H1 (cell line): Measurements from ENCODE around the gene UNC79. TPM values are rescaled to one million over a fixed set of nuclear protein-coding genes. Genes with fewer than 3 reads are reported as not detected.
A peak's percentile ranks its signal among the peaks of the same experiment; 100 is the strongest.

Experiments used
- CTCF ChIA-PET: fragments of 300-600 bp; sonication (Branson Sonifier 250); formaldehyde crosslinking; loops from one replicate; lab custom pipeline; 2021; ENCODE audit not compliant: partially characterized antibody; lab: Charles Lee
- POLR2A ChIA-PET: fragments of 300-600 bp; sonication (Branson Sonifier 250); formaldehyde crosslinking; loops from one replicate; lab custom pipeline; 2021; ENCODE audit warnings: inconsistent platforms; ENCODE audit not compliant: partially characterized antibody; lab: Charles Lee
- DNase-seq, 2 experiments: peaks; one replicate each; pipeline versions ENCODE4 v3.0.0 to v3.0.0-alpha.2; 2010 to 2022; ENCODE audit warnings: low spot score in 2 of 2, low read depth in 1 of 2, mixed read lengths in 1 of 2
- FAIRE-seq: peaks from 2 replicates; lab custom pipeline; 2011; peaks lifted over from hg19 to GRCh38; lab: Jason Lieb, UNC
- H2AFZ ChIP-seq: 2 replicates; pipeline ENCODE4 v1.8.1; 2012; ENCODE audit warnings: low read length, inconsistent platforms
- H2AK5ac ChIP-seq: 2 replicates; pipeline ENCODE4 v1.6.1; 2013; ENCODE audit warnings: low read depth, low read length
- H2BK120ac ChIP-seq: replicated peaks from 2 replicates; pipeline ENCODE3; 2013; ENCODE audit warnings: low read depth, low read length, inconsistent platforms
- H2BK12ac ChIP-seq: 2 replicates; pipeline ENCODE4 v1.6.1; 2013; ENCODE audit warnings: low read depth, low read length
- H2BK15ac ChIP-seq: 2 replicates; pipeline ENCODE4 v1.6.1; 2013; ENCODE audit warnings: low read length
- H2BK20ac ChIP-seq: 2 replicates; pipeline ENCODE4 v1.6.1; 2013; ENCODE audit warnings: low read length
- H2BK5ac ChIP-seq: 2 replicates; pipeline ENCODE4 v1.6.1; 2013; ENCODE audit warnings: low read depth, low read length
- H3K14ac ChIP-seq: 2 replicates; pipeline ENCODE4 v1.6.1; 2013; ENCODE audit warnings: inconsistent platforms; ENCODE audit not compliant: insufficient read length
- H3K18ac ChIP-seq: 2 replicates; pipeline ENCODE4 v1.6.1; 2013; ENCODE audit warnings: low read length; ENCODE audit errors: extremely low read depth
- H3K23ac ChIP-seq: 2 replicates; pipeline ENCODE4 v1.6.1; 2013; ENCODE audit warnings: inconsistent platforms; ENCODE audit not compliant: insufficient read length
- H3K23me2 ChIP-seq: 2 replicates; pipeline ENCODE4 v1.6.1; 2013; ENCODE audit warnings: low read depth, low read length
- H3K27ac ChIP-seq: 2 replicates; pipeline ENCODE4 v1.6.1; 2011; ENCODE audit warnings: low read depth, low read length, inconsistent platforms
- H3K27me3 ChIP-seq, 4 experiments: replicated peaks in 1 of 4; 1 replicate in 1 of 4; 2 replicates in 3 of 4; pipeline versions ENCODE4 v1.6.1 to v1.8.1; 2011 to 2013; ENCODE audit warnings: low read length in 3 of 4, mild to moderate bottlenecking in 3 of 4, inconsistent platforms in 2 of 4, mixed read lengths in 2 of 4, moderate library complexity in 1 of 4; ENCODE audit not compliant: control insufficient read depth in 3 of 4, insufficient read depth in 3 of 4; ENCODE audit errors: extremely low read depth in 1 of 4
- H3K36me3 ChIP-seq, 4 experiments: 2 replicates each; pipeline versions ENCODE4 v1.6.1 to v1.8.1; 2011 to 2013; ENCODE audit warnings: mild to moderate bottlenecking in 4 of 4, low read length in 3 of 4, moderate library complexity in 2 of 4, control low read depth in 1 of 4, inconsistent platforms in 1 of 4; ENCODE audit not compliant: insufficient read depth in 4 of 4, control insufficient read depth in 2 of 4
- H3K4ac ChIP-seq: replicated peaks from 2 replicates; pipeline ENCODE3; 2013; ENCODE audit warnings: low read length, low read depth, mixed read lengths, inconsistent platforms; ENCODE audit not compliant: insufficient read length
- H3K4me1 ChIP-seq, 4 experiments: replicated peaks in 1 of 4; 1 replicate in 1 of 4; 2 replicates in 3 of 4; pipeline versions ENCODE4 v1.6.1 to v1.8.1; 2011 to 2013; ENCODE audit warnings: low read length in 3 of 4, inconsistent platforms in 2 of 4, mixed read lengths in 1 of 4; ENCODE audit not compliant: insufficient read depth in 4 of 4, control insufficient read depth in 3 of 4
- H3K4me2 ChIP-seq, 2 experiments: 2 replicates each; pipeline versions ENCODE4 v1.6.1 to v1.8.1; 2011 to 2013; ENCODE audit warnings: low read depth in 2 of 2, low read length in 2 of 2, control low read depth in 1 of 2, inconsistent platforms in 1 of 2, mild to moderate bottlenecking in 1 of 2; ENCODE audit not compliant: insufficient read depth in 1 of 2
- H3K4me3 ChIP-seq, 4 experiments: fragments of 200-600, 300-600 bp in 1 of 4; sonication (generic), shearing (Covaris generic), sonication (Bioruptor Twin) in 1 of 4; 2 replicates each; pipeline versions ENCODE4 v1.5.1 to v1.8.1; 2011 to 2016; ENCODE audit warnings: low read length in 4 of 4, low read depth in 3 of 4, control low read depth in 2 of 4, inconsistent platforms in 2 of 4, mild to moderate bottlenecking in 2 of 4, mixed read lengths in 1 of 4, moderate library complexity in 1 of 4; ENCODE audit not compliant: insufficient read depth in 2 of 4; ENCODE audit errors: extremely low read depth in 1 of 4
- H3K56ac ChIP-seq: replicated peaks from 2 replicates; pipeline ENCODE3; 2013; ENCODE audit warnings: low read depth, mild to moderate bottlenecking, mixed read lengths, low read length, inconsistent platforms; ENCODE audit not compliant: insufficient read length
- H3K79me1 ChIP-seq: 2 replicates; pipeline ENCODE4 v1.6.1; 2013; ENCODE audit warnings: low read depth, low read length, control low read depth
- H3K79me2 ChIP-seq, 2 experiments: 2 replicates each; pipeline versions ENCODE4 v1.6.1 to v1.8.1; 2012 to 2013; ENCODE audit warnings: low read length in 2 of 2, mild to moderate bottlenecking in 2 of 2, inconsistent platforms in 1 of 2; ENCODE audit not compliant: insufficient read depth in 2 of 2, control insufficient read depth in 1 of 2
- H3K9ac ChIP-seq, 4 experiments: replicated peaks in 1 of 4; 1 replicate in 1 of 4; 2 replicates in 3 of 4; pipeline versions ENCODE4 v1.6.1 to v1.8.1; 2011 to 2013; ENCODE audit warnings: low read depth in 3 of 4, low read length in 3 of 4, control low read depth in 2 of 4, mild to moderate bottlenecking in 2 of 4, moderate library complexity in 2 of 4, inconsistent platforms in 1 of 4; ENCODE audit errors: extremely low read depth in 1 of 4
- H3K9me3 ChIP-seq, 2 experiments: 2 replicates each; pipeline versions ENCODE4 v1.6.1 to v1.8.1; 2012 to 2013; ENCODE audit warnings: mild to moderate bottlenecking in 2 of 2, moderate library complexity in 2 of 2, control low read depth in 1 of 2, inconsistent platforms in 1 of 2, low read depth in 1 of 2, low read length in 1 of 2, mixed read lengths in 1 of 2; ENCODE audit not compliant: insufficient read depth in 2 of 2
- H4K20me1 ChIP-seq, 2 experiments: replicated peaks in 1 of 2; 2 replicates each; pipeline versions ENCODE3 to v1.8.1; 2011 to 2013; ENCODE audit warnings: inconsistent platforms in 2 of 2, low read length in 2 of 2, mild to moderate bottlenecking in 1 of 2; ENCODE audit not compliant: insufficient read depth in 2 of 2, control insufficient read depth in 1 of 2
- H4K5ac ChIP-seq: 2 replicates; pipeline ENCODE4 v1.6.1; 2013; ENCODE audit warnings: low read length, low read depth, mixed read lengths, inconsistent platforms; ENCODE audit not compliant: insufficient read length
- H4K8ac ChIP-seq: 2 replicates; pipeline ENCODE4 v1.8.0; 2013; ENCODE audit warnings: mild to moderate bottlenecking, moderate library complexity, low read length, inconsistent platforms; ENCODE audit not compliant: insufficient read depth; ENCODE audit errors: extremely low read depth
- H4K91ac ChIP-seq: replicated peaks from 2 replicates; pipeline ENCODE3; 2013; ENCODE audit warnings: low read length, mixed read lengths, inconsistent platforms; ENCODE audit not compliant: insufficient read length
- EGR1 ChIP-seq: IDR thresholded peaks from 2 replicates; pipeline ENCODE4 v1.6.1; 2011; ENCODE audit warnings: low read depth, low read length, borderline replicate concordance
- HDAC6 ChIP-seq: IDR thresholded peaks from one replicate; pipeline ENCODE4 v1.7.1; 2012; ENCODE audit warnings: low read depth, mild to moderate bottlenecking, inconsistent platforms, low read length, moderate library complexity
- KDM5A ChIP-seq: fragments of 200-600 bp; IDR thresholded peaks from 2 replicates; pipeline ENCODE4 v1.7.1; 2012; ENCODE audit warnings: mild to moderate bottlenecking, low read length, inconsistent platforms, mixed read lengths
- NANOG ChIP-seq: IDR thresholded peaks from 2 replicates; pipeline ENCODE4 v1.6.1; 2011; ENCODE audit warnings: low read length, low read depth, mild to moderate bottlenecking, inconsistent platforms; ENCODE audit not compliant: insufficient read depth, poor library complexity, severe bottlenecking
- POLR2AphosphoS5 ChIP-seq: IDR thresholded peaks from 2 replicates; pipeline ENCODE4 v1.6.1; 2011; ENCODE audit warnings: low read depth, low read length
- SIN3A ChIP-seq, 2 experiments: IDR thresholded peaks in 1 of 2; conservative IDR thresholded peaks in 1 of 2; 2 replicates each; pipeline ENCODE4 v1.6.1; 2011 to 2012; ENCODE audit warnings: low read length in 2 of 2, improper control_type of control experiment in 1 of 2, low read depth in 1 of 2, mild to moderate bottlenecking in 1 of 2
- SRF ChIP-seq: IDR thresholded peaks from 2 replicates; pipeline ENCODE4 v1.6.1; 2011; ENCODE audit warnings: mild to moderate bottlenecking, low read depth, low read length, moderate library complexity
- TCF12 ChIP-seq: IDR thresholded peaks from 2 replicates; pipeline ENCODE4 v1.6.1; 2011; ENCODE audit warnings: low read depth, mild to moderate bottlenecking, low read length
- TEAD4 ChIP-seq: IDR thresholded peaks from 2 replicates; pipeline ENCODE4 v1.6.1; 2012; ENCODE audit warnings: low read depth, low read length, inconsistent platforms, mixed read lengths
- WGBS, 2 experiments: shearing (Covaris generic) in 1 of 2; methylation state at CpG; one replicate each; pipeline versions ENCODE4 v1.1.6 to v1.1.7; 2013 to 2015; ENCODE audit warnings: low lambda C conversion rate in 2 of 2, mixed read lengths in 2 of 2, inconsistent platforms in 1 of 2, low coverage in 1 of 2, missing lambda C conversion rate in 1 of 2; ENCODE audit not compliant: insufficient replicate concordance in 2 of 2, insufficient coverage in 1 of 2, insufficient read length in 1 of 2; ENCODE audit errors: extremely low coverage in 1 of 2, missing lambda C conversion rate in 1 of 2; 5-methylcytosine and 5-hydroxymethylcytosine counted together
- polyA plus RNA-seq, 7 experiments: library from polyadenylated mRNA; depleted of rRNA in 3 of 7; stranded (reverse) in 5 of 7; unstranded in 2 of 7; fragments of >200 nt in 5 of 7; fragments of 200-250 nt in 2 of 7; gene quantifications; 1 replicate in 5 of 7; 2 replicates in 1 of 7; 4 replicates in 1 of 7; pipeline versions ENCODE4 v1.2.1 to v1.2.3, GENCODE V29; 2011 to 2013; ENCODE audit warnings: missing spikeins in 2 of 7, mixed read lengths in 2 of 7
- total RNA-seq: library from RNA; stranded (reverse); fragmentation: NEBNext Ultra II Directional; extraction: Animal tissue kit (Norgen Biotek cat#: 25700); gene quantifications from 2 replicates; pipeline ENCODE4 v1.2.1, GENCODE V29; 2021
- TF ChIP-seq, protein P1 (sequence below): IDR thresholded peaks from 2 replicates; pipeline ENCODE4 v1.6.1; 2012; ENCODE audit warnings: inconsistent platforms

UNC79 gene
- total and polyA plus RNA-seq, 2 of the 8 experiments (the other 6 are each of a cell fraction or from before 2014, with no cell fraction given): 1.8 to 2.3 TPM

DNA sequence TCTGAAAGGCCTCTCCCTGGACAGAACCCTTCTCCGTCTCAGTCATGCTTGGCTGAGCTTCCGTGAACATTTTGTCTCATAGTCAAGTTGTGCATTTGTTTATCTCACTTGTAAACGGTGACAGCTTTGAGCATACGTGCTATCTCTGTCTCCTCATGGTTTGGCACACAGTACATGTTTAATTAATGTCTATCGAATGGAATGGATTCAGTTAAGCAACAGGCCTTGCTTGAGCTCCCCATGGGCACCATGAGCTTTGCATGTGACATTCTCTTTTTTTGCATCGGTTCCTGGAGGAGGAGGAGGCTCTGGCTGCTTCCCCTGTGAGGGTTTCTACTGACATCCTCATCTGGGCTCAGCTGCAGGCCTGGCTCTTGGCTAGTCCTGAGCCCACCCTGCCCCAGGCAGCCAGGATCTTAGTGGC is 277.6 kb downstream of the UNC79 start:
- no peak overlapping the region for H2BK12ac ChIP-seq
- no peak overlapping the region for H4K5ac ChIP-seq
- H3K79me1 ChIP-seq: no peaks in the 10 kb centered on the region
- no peak overlapping the region for H2AK5ac ChIP-seq
- no peak overlapping the region for H3K56ac ChIP-seq
- ChIA-PET CTCF (interaction anchor here (1.0 to 1.5 kb wide), 7 partner anchors 15 to 194 kb away, joined by 3 to 5 read pairs (median 4); no protein-coding TSS in a partner anchor), POLR2A (interaction anchor here (0.5 to 1.1 kb wide), 2 partner anchors 40 to 80 kb away, joined by 3 read pairs; partner anchors contain the start of gene PRIMA1)
- H4K8ac ChIP-seq: no peak overlapping the region
- no peak overlapping the region for H2AFZ ChIP-seq
- H3K23ac ChIP-seq: no peak overlapping the region
- H2BK120ac ChIP-seq: no peak overlapping the region
- no peak overlapping the region for H2BK15ac ChIP-seq
- WGBS, 2 experiments: 93% methylated on average over 6 of the region's 6 CpGs; no CpG with 5 or more reads in 1 of the 2 experiments
- H2BK20ac ChIP-seq: no peak overlapping the region
- H3K18ac ChIP-seq: no peak overlapping the region
- TF ChIP-seq POLR2AphosphoS5 (no peak), KDM5A (no peak), NANOG (no peak), TEAD4 (no peak), HDAC6 (no peak), SRF (no peak), TCF12 (no peak), EGR1 (no peak), SIN3A (conservative IDR thresholded peaks at IDR 0.05 in 1 of 2, IDR thresholded peaks at IDR 0.05 in 1 of 2; ENCODE audit: low read depth in 1 of 2, low read length in 2 of 2) (no peak)
- TF ChIP-seq, protein P1, sequence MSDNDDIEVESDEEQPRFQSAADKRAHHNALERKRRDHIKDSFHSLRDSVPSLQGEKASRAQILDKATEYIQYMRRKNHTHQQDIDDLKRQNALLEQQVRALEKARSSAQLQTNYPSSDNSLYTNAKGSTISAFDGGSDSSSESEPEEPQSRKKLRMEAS: no peak
- no peak overlapping the region for H3K9ac ChIP-seq
- H3K79me2 ChIP-seq: no peaks in the 10 kb centered on the region
- H4K20me1 ChIP-seq: no peaks in the 10 kb centered on the region
- no peaks in the 10 kb centered on the region for H3K36me3 ChIP-seq
- H3K14ac ChIP-seq: no peak overlapping the region
- H3K27me3 ChIP-seq: 0 out of 7 replicates have a peak, but pooled peaks cover 0 to 4% (median 0%) of the 10 kb centered on the region in 4 experiments
- DNase-seq (no peak), FAIRE-seq (no peak)
- H3K4me1 ChIP-seq: peaks cover 4 to 11% (median 7%) of the 10 kb centered on the region in 4 experiments
- no peak overlapping the region for H3K4me3 ChIP-seq
- H3K4me2 ChIP-seq: no peak overlapping the region
- no peak overlapping the region for H3K4ac ChIP-seq
- H3K9me3 ChIP-seq: no peaks in the 10 kb centered on the region
- H2BK5ac ChIP-seq: no peak overlapping the region
- H4K91ac ChIP-seq: no peak overlapping the region
- no peaks in the 10 kb centered on the region for H3K23me2 ChIP-seq
- H3K27ac ChIP-seq: 0 out of 2 replicates have a peak overlapping the region, but pooled peaks have one; percentile 7
